HEK293T (cell line): ENCODE results near the gene COL23A1.
"Not testable (repeated sequence)": the region's sequence is repeated elsewhere in the genome, so short reads cannot be mapped to it uniquely, and the experiment has no call there.

Source experiments
- CTCF ChIA-PET: fragments of 350-600 bp; formaldehyde crosslinking; extraction: SDS; loops from one replicate; lab custom pipeline; 2021; ENCODE audit warnings: antibody characterized with exemption, inconsistent platforms; lab: Yijun Ruan, JAX
- POLR2A ChIA-PET: fragments of 350-600 bp; formaldehyde crosslinking; extraction: SDS; loops from one replicate; lab custom pipeline; 2020; ENCODE audit warnings: antibody characterized with exemption, inconsistent platforms; lab: Yijun Ruan, JAX
- DNase-seq: peaks from one replicate; pipeline ENCODE4 v3.0.0; 2012; ENCODE audit warnings: mixed read lengths; ENCODE audit errors: extremely low spot score
- ARNT ChIP-seq: fragments of 450-650 bp; IDR thresholded peaks from 2 replicates; pipeline ENCODE4 v1.6.1; 2017; ENCODE audit warnings: mild to moderate bottlenecking
- BHLHE40 ChIP-seq: fragments of 450-650 bp; IDR thresholded peaks from 2 replicates; pipeline ENCODE4 v1.6.1; 2016; ENCODE audit warnings: mild to moderate bottlenecking, moderate library complexity, borderline replicate concordance
- CTBP1 ChIP-seq: fragments of 450-650 bp; IDR thresholded peaks from 2 replicates; pipeline ENCODE4 v1.6.1; 2016; ENCODE audit warnings: borderline replicate concordance
- ELF4 ChIP-seq: fragments of 450-650 bp; IDR thresholded peaks from 2 replicates; pipeline ENCODE4 v1.6.1; 2017; ENCODE audit warnings: antibody characterized with exemption
- FOXA1 ChIP-seq: fragments of 450-650 bp; IDR thresholded peaks from 2 replicates; pipeline ENCODE4 v1.6.1; 2016; ENCODE audit warnings: mild to moderate bottlenecking
- FOXK2 ChIP-seq: fragments of 450-650 bp; IDR thresholded peaks from 2 replicates; pipeline ENCODE4 v1.6.1; 2016; ENCODE audit warnings: mild to moderate bottlenecking
- FOXM1 ChIP-seq: fragments of 450-650 bp; IDR thresholded peaks from 2 replicates; pipeline ENCODE4 v1.6.1; 2017; ENCODE audit warnings: mild to moderate bottlenecking, borderline replicate concordance
- HDGF ChIP-seq: fragments of 450-650 bp; IDR thresholded peaks from 2 replicates; pipeline ENCODE4 v1.6.1; 2017; ENCODE audit warnings: antibody characterized with exemption, borderline replicate concordance
- L3MBTL2 ChIP-seq: fragments of 450-650 bp; conservative IDR thresholded peaks from 2 replicates; pipeline ENCODE4 v1.6.1; 2016; ENCODE audit warnings: mild to moderate bottlenecking
- LEF1 ChIP-seq: fragments of 450-650 bp; IDR thresholded peaks from 2 replicates; pipeline ENCODE4 v1.6.1; 2017; ENCODE audit warnings: mild to moderate bottlenecking, borderline replicate concordance
- NFRKB ChIP-seq: fragments of 450-650 bp; IDR thresholded peaks from 2 replicates; pipeline ENCODE4 v1.6.1; 2016; ENCODE audit warnings: mild to moderate bottlenecking, moderate library complexity
- PKNOX1 ChIP-seq: fragments of 450-650 bp; IDR thresholded peaks from 2 replicates; pipeline ENCODE4 v1.6.1; 2016
- SP1 ChIP-seq: fragments of 450-650 bp; IDR thresholded peaks from 2 replicates; pipeline ENCODE4 v1.6.1; 2017
- SUZ12 ChIP-seq: fragments of 450-650 bp; IDR thresholded peaks from 2 replicates; pipeline ENCODE4 v1.6.1; 2016; ENCODE audit warnings: mild to moderate bottlenecking
- TARDBP ChIP-seq: fragments of 450-650 bp; IDR thresholded peaks from 2 replicates; pipeline ENCODE4 v1.6.1; 2016
- ZNF384 ChIP-seq: fragments of 450-650 bp; IDR thresholded peaks from 2 replicates; pipeline ENCODE4 v1.6.1; 2016

COL23A1 gene

GRCh38 chr5:178304016-178304415, 286.2 kb downstream of the COL23A1 start:
- ChIA-PET POLR2A (no interaction called here), CTCF (interaction anchor here (0.7 to 1.7 kb wide), 4 partner anchors 20 to 745 kb away, joined by 3 to 5 read pairs (median 3); no protein-coding TSS in a partner anchor)
- TF ChIP-seq HDGF: no peak
- DNase-seq: no peak

GRCh38 chr5:178302321-178302720, 287.9 kb downstream of the COL23A1 start:
- CTCF ChIA-PET, POLR2A ChIA-PET: not testable (repeated sequence)

GRCh38 chr5:178301641-178302040, 288.6 kb downstream of the COL23A1 start:
- TF ChIP-seq FOXA1: no peak
- ChIA-PET CTCF (no interaction called here), POLR2A (no interaction called here)
- DNase-seq: no peak

More at GRCh38 chr5:178302321-178302720, 287.9 kb downstream of the COL23A1 start:
- DNase-seq: not testable (repeated sequence)

- ChIA-PET CTCF (no interaction called here), POLR2A (no interaction called here)
- DNase-seq: no peak
- no peak for TF ChIP-seq LEF1
- TF ChIP-seq ELF4: no peak
- TF ChIP-seq BHLHE40: no peak
- TF ChIP-seq TARDBP: no peak
- TF ChIP-seq CTBP1: no peak
- no peak for TF ChIP-seq ARNT
- TF ChIP-seq FOXA1: no peak
- no peak for TF ChIP-seq SUZ12
- no peak for TF ChIP-seq HDGF
- TF ChIP-seq SP1: no peak
- no peak for TF ChIP-seq NFRKB
- TF ChIP-seq L3MBTL2: no peak
- no peak for TF ChIP-seq PKNOX1
- TF ChIP-seq ZNF384: no peak
- no peak for TF ChIP-seq FOXK2
- TF ChIP-seq FOXM1: no peak
Observed at GRCh38 chr5:178298283-178298807, 291.8 kb downstream of the COL23A1 start.

GRCh38 chr5:178297751-178298150, 292.4 kb downstream of the COL23A1 start:
- no peak for TF ChIP-seq CTBP1
- TF ChIP-seq ELF4: no peak
- TF ChIP-seq NFRKB: no peak
- no peak for TF ChIP-seq SUZ12
- TF ChIP-seq ARNT: no peak
- no peak for TF ChIP-seq LEF1
- TF ChIP-seq BHLHE40: no peak
- no peak for TF ChIP-seq FOXA1
- POLR2A ChIA-PET: no interaction called here
- CTCF ChIA-PET: no interaction called here
- DNase-seq: no peak

GRCh38 chr5:178296066-178296465, 294.1 kb downstream of the COL23A1 start:
- ChIA-PET CTCF (no interaction called here), POLR2A (no interaction called here)
- no peak for DNase-seq
- TF ChIP-seq FOXA1 (no peak), BHLHE40 (no peak)

GRCh38 chr5:178295589-178295988, 294.6 kb downstream of the COL23A1 start:
- CTCF ChIA-PET: no interaction called here
- POLR2A ChIA-PET: no interaction called here
- TF ChIP-seq PKNOX1 (no peak), FOXK2 (no peak), BHLHE40 (no peak), ZNF384 (no peak), TARDBP (no peak), ARNT (no peak), HDGF (no peak), FOXA1 (no peak), ELF4 (no peak), SP1 (no peak), CTBP1 (no peak), NFRKB (no peak), LEF1 (no peak), L3MBTL2 (no peak), FOXM1 (no peak), SUZ12 (no peak)
- DNase-seq: no peak

- POLR2A ChIA-PET: no interaction called here
- CTCF ChIA-PET: no interaction called here
- no peak for DNase-seq
- TF ChIP-seq FOXA1: no peak
- TF ChIP-seq FOXM1: no peak
- no peak for TF ChIP-seq CTBP1
- TF ChIP-seq ZNF384: no peak
- no peak for TF ChIP-seq BHLHE40
- no peak for TF ChIP-seq SUZ12
Observed at GRCh38 chr5:178293815-178294214, 296.4 kb downstream of the COL23A1 start.
